CD4-positive, alpha-beta T cell (primary cell): ENCODE measurements around the gene PWWP2B. TPM values are rescaled to one million over a fixed set of nuclear protein-coding genes. Genes with fewer than 3 reads are reported as not detected.

ENCODE experiments used
- ATAC-seq: fragments of 200-7000 bp; cut with Tn5 transposase; one replicate; pipeline ENCODE4 v1.10.0; 2022; ENCODE audit warnings: mild to moderate bottlenecking; ENCODE audit not compliant: poor library complexity
- CTCF ChIA-PET: fragments of 350-600 bp; sonication (Branson Sonifier 250); formaldehyde crosslinking; loops from one replicate; lab custom pipeline; 2021; ENCODE audit warnings: antibody characterized with exemption, inconsistent platforms; lab: Charles Lee
- POLR2A ChIA-PET: fragments of 350-600 bp; sonication (Branson Sonifier 250); formaldehyde crosslinking; loops from one replicate; lab custom pipeline; 2021; ENCODE audit warnings: antibody characterized with exemption, inconsistent platforms; lab: Charles Lee
- DNase-seq, 14 experiments: peaks; one replicate each; pipeline ENCODE4 v3.0.0-alpha.2; 2013 to 2020; ENCODE audit warnings: mixed read lengths in 2 of 14
- H3K27ac ChIP-seq, 2 donors: one replicate each; pipeline versions ENCODE4 v1.5.1 to v1.7.0; 2013; ENCODE audit warnings: low read length in 2 of 2, low read depth in 1 of 2, mild to moderate bottlenecking in 1 of 2
- H3K27me3 ChIP-seq, 2 experiments: 1 replicate in 1 of 2; 2 replicates in 1 of 2; pipeline versions ENCODE4 v1.6.1 to v1.7.0; 2013; ENCODE audit warnings: low read length in 2 of 2, control low read depth in 1 of 2, mild to moderate bottlenecking in 1 of 2, moderate library complexity in 1 of 2; ENCODE audit not compliant: insufficient read depth in 2 of 2, control insufficient read depth in 1 of 2
- H3K36me3 ChIP-seq: one replicate; pipeline ENCODE4 v1.6.1; 2013; ENCODE audit warnings: low read length, control low read depth; ENCODE audit not compliant: insufficient read depth
- H3K4me1 ChIP-seq: one replicate; pipeline ENCODE4 v1.6.1; 2013; ENCODE audit warnings: low read length, control low read depth; ENCODE audit not compliant: insufficient read depth
- H3K4me3 ChIP-seq: one replicate; pipeline ENCODE4 v1.5.1; 2013; ENCODE audit warnings: mild to moderate bottlenecking, low read length, moderate library complexity
- H3K9me3 ChIP-seq, 2 experiments: 1 replicate in 1 of 2; 2 replicates in 1 of 2; pipeline versions ENCODE4 v1.6.1 to v1.7.0; 2013; ENCODE audit warnings: low read length in 2 of 2, mild to moderate bottlenecking in 2 of 2, control low read depth in 1 of 2, moderate library complexity in 1 of 2; ENCODE audit not compliant: control insufficient read depth in 1 of 2, insufficient read depth in 1 of 2
- H3K27ac Mint-ChIP-seq: one replicate; pipeline ENCODE4 v1.8.0; 2020; ENCODE audit warnings: mixed read lengths
- H3K27me3 Mint-ChIP-seq: one replicate; pipeline ENCODE4 v1.8.0; 2021; ENCODE audit warnings: mixed read lengths
- H3K36me3 Mint-ChIP-seq: one replicate; pipeline ENCODE4 v1.8.0; 2021; ENCODE audit warnings: low read depth, mixed read lengths
- H3K4me1 Mint-ChIP-seq: one replicate; pipeline ENCODE4 v1.8.0; 2021; ENCODE audit warnings: low read depth, mixed read lengths
- H3K4me3 Mint-ChIP-seq: one replicate; pipeline ENCODE4 v1.8.0; 2020; ENCODE audit warnings: mild to moderate bottlenecking, mixed read lengths
- H3K9me3 Mint-ChIP-seq: one replicate; pipeline ENCODE4 v1.8.0; 2020; ENCODE audit warnings: mixed read lengths
- CTCF ChIP-seq: fragments of 200-600 bp; IDR thresholded peaks from one replicate; pipeline ENCODE4 v1.8.0; 2022; ENCODE audit warnings: antibody characterized with exemption, mild to moderate bottlenecking
- intact Hi-C, 2 experiments: fragments of 100-400 bp; cut with DNase I in 1 of 2; cut with micrococcal nuclease in 1 of 2; formaldehyde crosslinking; loops; one replicate each; pipeline versions ENCODE4 v1.15.1 to v1.9.0; 2023 to 2025; cut with DNase I, micrococcal nuclease
- total RNA-seq, 174 experiments: library from RNA in 2 of 174; stranded (reverse) in 2 of 174; gene quantifications; one replicate each; pipeline ENCODE4 v1.2.3 and lab custom pipeline; 2021 to 2026

Gene PWWP2B
- total RNA-seq, 2 experiments from 2014 or later, result 19.2 to 19.6 TPM

- no peak for TF ChIP-seq CTCF
- H3K36me3 ChIP-seq, result peaks cover 5% of the 10 kb centered on the region
- peaks cover 25% of the 10 kb centered on the region for H3K4me1 Mint-ChIP-seq
- no peaks in the 10 kb centered on the region for H3K9me3 ChIP-seq
- POLR2A ChIA-PET, result no interaction called here
- H3K27me3 ChIP-seq, result no peaks in the 10 kb centered on the region
- DNase-seq, result no peak
- ATAC-seq, result no peak
- no peak overlapping the region for H3K27ac Mint-ChIP-seq
- no peaks in the 10 kb centered on the region for H3K9me3 Mint-ChIP-seq
- intact Hi-C loops, result no loop called here
- H3K36me3 Mint-ChIP-seq, result peaks cover 14% of the 10 kb centered on the region
- H3K4me3 ChIP-seq, result no peak overlapping the region
- H3K27ac ChIP-seq, result no peak overlapping the region
- H3K4me3 Mint-ChIP-seq, result no peak overlapping the region
- peaks cover 23% of the 10 kb centered on the region for H3K4me1 ChIP-seq
- H3K27me3 Mint-ChIP-seq, result no peaks in the 10 kb centered on the region
- CTCF ChIA-PET, result no interaction called here
Observed at GRCh38 chr10:132412316-132413192, 15.6 kb downstream of the PWWP2B start.

- no peak for TF ChIP-seq CTCF
- H3K9me3 ChIP-seq, result no peaks in the 10 kb centered on the region
- no peaks in the 10 kb centered on the region for H3K27me3 Mint-ChIP-seq
Observed at GRCh38 chr10:132413226-132414205, 16.5 kb downstream of the PWWP2B start.

DNA sequence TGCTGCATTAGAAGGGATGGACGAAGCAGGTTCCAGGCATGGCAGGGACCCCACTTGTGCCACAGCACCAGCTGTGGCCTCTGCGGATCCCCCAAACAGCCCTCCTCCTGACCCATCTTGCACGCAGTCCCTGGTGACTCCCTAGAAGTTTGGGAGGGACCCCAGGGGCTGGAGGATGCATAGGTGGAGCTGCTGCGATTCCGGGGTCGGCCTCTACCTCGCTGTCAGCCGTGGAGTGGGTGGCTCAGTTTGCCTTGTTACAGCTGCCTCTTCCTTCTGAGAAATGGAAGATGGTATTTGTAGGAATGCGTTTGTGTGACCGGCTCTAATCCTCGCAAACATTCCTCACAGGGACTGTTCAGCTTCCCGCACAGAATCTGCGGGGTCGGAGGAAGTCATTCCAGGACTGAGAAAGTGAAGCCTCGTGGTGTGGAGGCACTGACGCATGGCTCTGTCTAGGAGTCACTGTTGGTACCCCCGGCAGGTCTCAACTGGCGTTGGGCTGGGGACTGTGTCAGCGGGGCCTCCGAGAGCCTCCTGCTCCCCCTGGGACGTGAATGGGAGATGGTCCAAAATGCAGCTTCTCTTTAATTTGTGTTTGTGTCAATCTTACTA is 17.5 kb downstream of the PWWP2B start:
- Histone ChIP-seq H3K9me3 (no peaks in the 10 kb centered on the region), H3K36me3 (peaks cover 5% of the 10 kb centered on the region), H3K4me3 (no peak overlapping the region), H3K27me3 (no peaks in the 10 kb centered on the region), H3K4me1 (peaks cover 9% of the 10 kb centered on the region), H3K27ac (no peak overlapping the region)
- no peak overlapping the region for H3K4me3 Mint-ChIP-seq
- intact Hi-C loops, result no loop called here
- DNase-seq, result no peak
- no peaks in the 10 kb centered on the region for H3K9me3 Mint-ChIP-seq
- H3K27ac Mint-ChIP-seq, result no peak overlapping the region
- POLR2A ChIA-PET, result no interaction called here
- CTCF ChIA-PET, result no interaction called here
- H3K4me1 Mint-ChIP-seq, result peaks cover 16% of the 10 kb centered on the region
- no peaks in the 10 kb centered on the region for H3K27me3 Mint-ChIP-seq
- no peak for ATAC-seq
- TF ChIP-seq CTCF, result no peak
- peaks cover 14% of the 10 kb centered on the region for H3K36me3 Mint-ChIP-seq

More at GRCh38 chr10:132413226-132414205, 16.5 kb downstream of the PWWP2B start:
- Histone ChIP-seq H3K4me1 (peaks cover 14% of the 10 kb centered on the region), H3K36me3 (peaks cover 5% of the 10 kb centered on the region), H3K27me3 (no peaks in the 10 kb centered on the region), H3K27ac (no peak overlapping the region), H3K4me3 (no peak overlapping the region)
- H3K36me3 Mint-ChIP-seq, result peaks cover 14% of the 10 kb centered on the region
- no peak overlapping the region for H3K27ac Mint-ChIP-seq
- ATAC-seq, result no peak
- CTCF ChIA-PET, result no interaction called here
- H3K9me3 Mint-ChIP-seq, result no peaks in the 10 kb centered on the region
- DNase-seq, result no peak
- POLR2A ChIA-PET, result no interaction called here
- H3K4me3 Mint-ChIP-seq, result no peak overlapping the region
- intact Hi-C loops, result no loop called here
- H3K4me1 Mint-ChIP-seq, result peaks cover 17% of the 10 kb centered on the region
